CD14-positive monocyte (primary cell): ENCODE data around the gene ACAD10. TPM values are rescaled to one million over a fixed set of nuclear protein-coding genes. Genes with fewer than 3 reads are reported as not detected.
A peak's percentile ranks its signal among the peaks of the same experiment; 100 is the strongest.

Experiments used
- DNase-seq, 3 donors: peaks; one replicate each; pipeline ENCODE4 v3.0.0-alpha.2; 2011 to 2022
- H2AFZ ChIP-seq: 2 replicates; pipeline ENCODE4 v1.6.0; 2012; ENCODE audit warnings: mild to moderate bottlenecking, low read depth, low read length, inconsistent platforms; ENCODE audit not compliant: insufficient read depth, poor library complexity, severe bottlenecking
- H3K27ac ChIP-seq, 2 donors: 1 replicate in 1 of 2; 2 replicates in 1 of 2; pipeline ENCODE4 v1.5.1; 2012 to 2013; ENCODE audit warnings: low read length in 2 of 2, control low read depth in 1 of 2, inconsistent platforms in 1 of 2, low read depth in 1 of 2, mild to moderate bottlenecking in 1 of 2
- H3K27me3 ChIP-seq, 2 donors: one replicate each; pipeline versions ENCODE4 v1.6.0 to v1.6.1; 2011 to 2013; ENCODE audit warnings: low read length in 2 of 2; ENCODE audit not compliant: control insufficient read depth in 2 of 2, insufficient read depth in 2 of 2
- H3K36me3 ChIP-seq, 2 donors: replicated peaks in 1 of 2; 1 replicate in 1 of 2; 2 replicates in 1 of 2; pipeline versions ENCODE4 v1.5.1 to v1.6.1; 2012 to 2013; ENCODE audit warnings: low read length in 2 of 2, control low read depth in 1 of 2, inconsistent platforms in 1 of 2, mild to moderate bottlenecking in 1 of 2; ENCODE audit not compliant: insufficient read depth in 2 of 2, control insufficient read depth in 1 of 2
- H3K4me1 ChIP-seq, 2 donors: 1 replicate in 1 of 2; 2 replicates in 1 of 2; pipeline versions ENCODE4 v1.5.1 to v1.6.1; 2012 to 2013; ENCODE audit warnings: low read length in 2 of 2, control low read depth in 1 of 2, inconsistent platforms in 1 of 2, mild to moderate bottlenecking in 1 of 2, moderate library complexity in 1 of 2; ENCODE audit not compliant: insufficient read depth in 2 of 2, control insufficient read depth in 1 of 2
- H3K4me2 ChIP-seq: replicated peaks from 2 replicates; pipeline ENCODE3; 2012; ENCODE audit warnings: low read length, moderate library complexity, mild to moderate bottlenecking; ENCODE audit not compliant: poor library complexity, severe bottlenecking; ENCODE audit errors: extremely low read depth
- H3K4me3 ChIP-seq, 3 experiments: fragments of 200-600 bp in 1 of 3; sonication (generic) in 1 of 3; replicated peaks in 1 of 3; 1 replicate in 2 of 3; 2 replicates in 1 of 3; pipeline ENCODE4 v1.5.1; 2011 to 2013; ENCODE audit warnings: low read length in 3 of 3, mild to moderate bottlenecking in 3 of 3, control low read depth in 2 of 3, low read depth in 2 of 3, inconsistent platforms in 1 of 3, moderate library complexity in 1 of 3
- H3K79me2 ChIP-seq: 2 replicates; pipeline ENCODE4 v1.6.0; 2012; ENCODE audit warnings: mild to moderate bottlenecking, control low read depth, inconsistent platforms, low read length, moderate library complexity; ENCODE audit not compliant: insufficient read depth
- H3K9ac ChIP-seq: 2 replicates; pipeline ENCODE4 v1.6.0; 2017; ENCODE audit warnings: low read length, mild to moderate bottlenecking; ENCODE audit not compliant: insufficient read depth, poor library complexity, severe bottlenecking
- H3K9me3 ChIP-seq, 2 donors: replicated peaks in 1 of 2; 1 replicate in 1 of 2; 2 replicates in 1 of 2; pipeline versions ENCODE4 v1.5.1 to v1.6.1; 2012 to 2013; ENCODE audit warnings: low read length in 2 of 2, control low read depth in 1 of 2; ENCODE audit not compliant: control insufficient read depth in 1 of 2, insufficient read depth in 1 of 2
- H4K20me1 ChIP-seq: 2 replicates; pipeline ENCODE4 v1.6.0; 2012; ENCODE audit warnings: mild to moderate bottlenecking, low read length, control low read depth, moderate library complexity; ENCODE audit not compliant: insufficient read depth
- H3K27ac Mint-ChIP-seq, 7 donors: one replicate each; pipeline ENCODE4 v1.8.0; 2020; ENCODE audit warnings: mild to moderate bottlenecking in 7 of 7, mixed read lengths in 7 of 7, moderate library complexity in 6 of 7, inconsistent platforms in 2 of 7
- H3K27me3 Mint-ChIP-seq, 3 donors: one replicate each; pipeline ENCODE4 v1.8.0; 2021 to 2022; ENCODE audit warnings: low read depth in 3 of 3, mild to moderate bottlenecking in 3 of 3, mixed read lengths in 3 of 3, moderate library complexity in 3 of 3, inconsistent platforms in 1 of 3
- H3K36me3 Mint-ChIP-seq, 2 donors: one replicate each; pipeline ENCODE4 v1.8.0; 2020; ENCODE audit warnings: mixed read lengths in 2 of 2, inconsistent platforms in 1 of 2, mild to moderate bottlenecking in 1 of 2
- H3K4me1 Mint-ChIP-seq: one replicate; pipeline ENCODE4 v1.8.0; 2020; ENCODE audit warnings: mild to moderate bottlenecking, mixed read lengths
- H3K4me3 Mint-ChIP-seq, 2 donors: one replicate each; pipeline ENCODE4 v1.8.0; 2020; ENCODE audit warnings: mild to moderate bottlenecking in 2 of 2, mixed read lengths in 2 of 2, moderate library complexity in 1 of 2
- H3K9me3 Mint-ChIP-seq, 7 donors: one replicate each; pipeline ENCODE4 v1.8.0; 2020 to 2022; ENCODE audit warnings: mixed read lengths in 7 of 7, mild to moderate bottlenecking in 6 of 7, moderate library complexity in 6 of 7, inconsistent platforms in 2 of 7
- CTCF ChIP-seq: fragments of 200-600 bp; IDR thresholded peaks from one replicate; pipeline ENCODE4 v1.8.0; 2022; ENCODE audit warnings: antibody characterized with exemption, mild to moderate bottlenecking
- WGBS: methylation state at CpG from one replicate; pipeline ENCODE4 v1.1.5; 2013; ENCODE audit warnings: missing lambda C conversion rate; ENCODE audit not compliant: insufficient coverage; 5-methylcytosine and 5-hydroxymethylcytosine counted together
- intact Hi-C, 2 donors: fragments of 100-400 bp; cut with micrococcal nuclease; formaldehyde crosslinking; loops; one replicate each; pipeline versions ENCODE4 v1.15.0 to v1.15.1; 2023
- polyA plus RNA-seq, 3 donors: library from polyadenylated mRNA; depleted of rRNA in 1 of 3; unstranded in 2 of 3; stranded (reverse) in 1 of 3; fragments of 300-500 nt in 2 of 3; fragments of >200 nt in 1 of 3; fragmentation: Illumina TruSeq in 2 of 3; gene quantifications; 1 replicate in 2 of 3; 2 replicates in 1 of 3; pipeline ENCODE4 v1.2.3, GENCODE V29; 2012 to 2021

ACAD10 gene
- polyA plus RNA-seq, 3 donors, result 9.4 to 34.3 (median 10.1) TPM

DNA sequence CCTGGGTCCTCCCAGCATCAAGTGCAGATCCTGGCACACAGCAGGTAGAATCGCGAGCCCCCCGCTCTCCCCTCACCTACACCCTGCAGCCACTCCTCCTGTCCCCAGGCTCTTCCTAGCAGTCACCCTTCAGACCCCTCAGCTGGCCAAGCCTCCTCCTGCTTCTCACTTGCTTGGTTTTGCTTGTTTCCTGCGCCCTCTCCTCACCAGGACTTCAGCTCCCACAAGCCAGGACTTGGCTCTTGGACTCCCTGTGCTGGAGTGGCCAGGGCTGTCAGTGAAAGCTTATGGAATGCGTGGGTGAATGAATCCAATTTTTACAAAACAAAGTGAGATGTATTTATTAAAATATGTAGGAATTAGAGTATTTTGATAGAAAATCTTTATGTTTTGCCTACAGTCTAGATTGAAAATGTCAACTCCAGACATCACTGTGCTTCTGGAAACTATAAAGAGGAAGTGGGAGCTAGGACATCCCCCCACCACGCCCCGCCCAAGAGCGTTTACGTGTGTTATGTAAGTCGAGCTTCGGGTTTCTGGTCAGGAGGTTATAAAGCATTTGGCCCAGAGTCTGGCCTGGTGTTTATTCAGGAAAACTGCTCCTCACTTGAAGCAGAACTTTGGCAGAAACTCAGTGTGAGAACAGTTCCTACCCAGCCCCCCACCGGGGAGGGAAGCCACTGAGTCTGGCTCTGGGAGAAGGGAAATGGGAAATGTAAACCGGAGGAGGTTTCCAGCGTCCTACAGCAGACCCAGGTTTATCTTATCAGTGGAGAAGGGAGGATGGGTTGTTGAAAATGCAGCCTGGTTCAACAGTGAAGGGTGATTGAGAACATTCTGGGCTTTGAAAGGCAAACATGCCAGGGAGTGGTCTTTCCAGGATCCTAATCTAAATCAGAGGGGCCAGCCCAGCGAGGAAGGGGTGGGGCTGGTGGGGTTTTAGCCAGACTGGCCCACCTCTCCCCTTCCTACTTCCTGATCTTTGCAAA, 89.6 kb downstream of the ACAD10 start:
- peak overlapping the region; percentile 72 for H3K4me2 ChIP-seq
- Mint-ChIP-seq H3K27ac (peak overlapping the region; percentile 99 to 100 (median 99)), H3K4me3 (peak overlapping the region; percentile 64 to 89), H3K27me3 (peaks cover 0 to 2% (median 0%) of the 10 kb centered on the region in 3 donors), H3K9me3 (peaks cover 0 to 3% (median 0%) of the 10 kb centered on the region in 7 donors), H3K4me1 (peaks cover 95% of the 10 kb centered on the region), H3K36me3 (peaks cover 15 to 46% of the 10 kb centered on the region in 2 donors)
- H3K79me2 ChIP-seq, result peaks cover 89% of the 10 kb centered on the region
- no peaks in the 10 kb centered on the region for H4K20me1 ChIP-seq
- peak overlapping the region; percentile 98 for H3K27ac ChIP-seq
- WGBS, result 0% methylated on average over 2 of the region's 15 CpGs
- H3K36me3 ChIP-seq, result peaks cover 0 to 7% of the 10 kb centered on the region in 2 donors
- no peaks in the 10 kb centered on the region for H3K9me3 ChIP-seq
- peak overlapping the region; percentile 8 to 62 (median 13) for H3K4me3 ChIP-seq
- H2AFZ ChIP-seq, result peak overlapping the region; percentile 53
- peaks cover 100% of the 10 kb centered on the region in 2 donors for H3K4me1 ChIP-seq
- no peaks in the 10 kb centered on the region for H3K27me3 ChIP-seq
- peak overlapping the region; percentile 76 for H3K9ac ChIP-seq
- DNase-seq, result peak; percentile 92 to 96 (median 96)
- TF ChIP-seq CTCF, result no peak
- intact Hi-C loops, result loop anchor here in 1 of 2 donors (5.0 kb wide), 1 partner anchor 67 kb away; the partner anchor contains the start of gene MAPKAPK5

GRCh38 chr12:111776836-111777344, 91.0 kb downstream of the ACAD10 start:
- Mint-ChIP-seq H3K27ac (peak overlapping the region; percentile 99 to 100 (median 99)), H3K36me3 (peaks cover 27 to 57% of the 10 kb centered on the region in 2 donors), H3K9me3 (peaks cover 2 to 10% (median 7%) of the 10 kb centered on the region in 7 donors), H3K27me3 (peaks cover 0 to 2% (median 0%) of the 10 kb centered on the region in 3 donors), H3K4me1 (peaks cover 86% of the 10 kb centered on the region), H3K4me3 (peak overlapping the region; percentile 20 to 48)
- no peak for DNase-seq
- peak overlapping the region in 1 of 3 experiments; percentile 62 for H3K4me3 ChIP-seq
- no peak for TF ChIP-seq CTCF
- peak overlapping the region; percentile 76 for H3K9ac ChIP-seq
- no peaks in the 10 kb centered on the region for H3K27me3 ChIP-seq
- peak overlapping the region; percentile 98 for H3K27ac ChIP-seq
- intact Hi-C loops, result loop anchor here in 1 of 2 donors (5.0 kb wide), 1 partner anchor 65 kb away; the partner anchor contains the start of gene MAPKAPK5
- peaks cover 4% of the 10 kb centered on the region for H4K20me1 ChIP-seq
- peaks cover 7 to 12% of the 10 kb centered on the region in 2 donors for H3K36me3 ChIP-seq
- peaks cover 89% of the 10 kb centered on the region for H3K79me2 ChIP-seq
- H3K4me2 ChIP-seq, result peak overlapping the region; percentile 72
- peaks cover 0 to 5% of the 10 kb centered on the region in 2 donors for H3K9me3 ChIP-seq
- 100% methylated on average over 2 of the region's 3 CpGs for WGBS
- peaks cover 90 to 92% of the 10 kb centered on the region in 2 donors for H3K4me1 ChIP-seq
- peak overlapping the region; percentile 64 for H2AFZ ChIP-seq
